HUES64 (cell line): ENCODE results near the gene CAMSAP1.
"Not testable (repeated sequence)": the region's sequence is repeated elsewhere in the genome, so short reads cannot be mapped to it uniquely, and the experiment has no call there.

Source experiments
- H3K27ac ChIP-seq: 2 replicates; pipeline ENCODE4 v1.7.0; 2013; ENCODE audit warnings: low read depth, low read length, inconsistent platforms
- H3K27me3 ChIP-seq: 2 replicates; pipeline ENCODE4 v1.6.1; 2013; ENCODE audit warnings: mild to moderate bottlenecking, low read length; ENCODE audit not compliant: insufficient read depth
- H3K36me3 ChIP-seq: 2 replicates; pipeline ENCODE4 v1.6.1; 2013; ENCODE audit warnings: mild to moderate bottlenecking, low read length; ENCODE audit not compliant: insufficient read depth
- H3K4me1 ChIP-seq: 2 replicates; pipeline ENCODE4 v1.6.1; 2013; ENCODE audit warnings: mild to moderate bottlenecking, low read length, moderate library complexity; ENCODE audit not compliant: insufficient read depth
- H3K4me3 ChIP-seq: 2 replicates; pipeline ENCODE4 v1.5.1; 2013; ENCODE audit warnings: mild to moderate bottlenecking, low read length, moderate library complexity
- H3K9ac ChIP-seq: 2 replicates; pipeline ENCODE4 v1.6.1; 2013; ENCODE audit warnings: mild to moderate bottlenecking, low read depth, low read length
- H3K9me3 ChIP-seq: 2 replicates; pipeline ENCODE4 v1.6.1; 2013; ENCODE audit warnings: low read depth, low read length; ENCODE audit not compliant: insufficient read depth
- WGBS: fragments of 150-250, 120-280 bp; methylation state at CpG from one replicate; pipeline ENCODE4 v1.1.7; 2013; ENCODE audit warnings: missing lambda C conversion rate; 5-methylcytosine and 5-hydroxymethylcytosine counted together

CAMSAP1 gene

GRCh38 chr9:135925496-135926133 lies 18.3 kb upstream of the CAMSAP1 start:
- Histone ChIP-seq H3K27ac (no peak overlapping the region), H3K4me3 (no peak overlapping the region)

GRCh38 chr9:135924628-135925338 lies 17.4 kb upstream of the CAMSAP1 start:
- H3K27me3 ChIP-seq: no peaks in the 10 kb centered on the region
- 93% methylated on average over 27 of the region's 27 CpGs for WGBS
- H3K27ac ChIP-seq: no peak overlapping the region
- no peaks in the 10 kb centered on the region for H3K4me1 ChIP-seq
- H3K9ac ChIP-seq: no peak overlapping the region
- H3K36me3 ChIP-seq: no peaks in the 10 kb centered on the region; the same call in 1 of the 2 replicates
- H3K4me3 ChIP-seq: no peak overlapping the region
- no peaks in the 10 kb centered on the region for H3K9me3 ChIP-seq

More at GRCh38 chr9:135925496-135926133, 18.3 kb upstream of the CAMSAP1 start:
- no peaks in the 10 kb centered on the region for H3K4me1 ChIP-seq
- WGBS: 96% methylated on average over 19 of the region's 19 CpGs
- no peak overlapping the region for H3K9ac ChIP-seq
- H3K27me3 ChIP-seq: no peaks in the 10 kb centered on the region
- no peaks in the 10 kb centered on the region for H3K9me3 ChIP-seq
- H3K36me3 ChIP-seq: no peaks in the 10 kb centered on the region; the same call in 1 of the 2 replicates

GRCh38 chr9:135923508-135923907 lies 16.2 kb upstream of the CAMSAP1 start:
- H3K9ac ChIP-seq: no peak overlapping the region
- no peaks in the 10 kb centered on the region; the same call in 1 of the 2 replicates for H3K36me3 ChIP-seq
- no peak overlapping the region for H3K4me3 ChIP-seq
- WGBS: 96% methylated on average over 13 of the region's 13 CpGs
- no peaks in the 10 kb centered on the region for H3K4me1 ChIP-seq
- no peak overlapping the region for H3K27ac ChIP-seq
- no peaks in the 10 kb centered on the region for H3K27me3 ChIP-seq
- peaks cover 7% of the 10 kb centered on the region for H3K9me3 ChIP-seq

GRCh38 chr9:135921749-135922310 lies 14.5 kb upstream of the CAMSAP1 start:
- Histone ChIP-seq H3K27ac (no peak overlapping the region), H3K9me3 (peaks cover 24% of the 10 kb centered on the region), H3K36me3 (peaks cover 3% of the 10 kb centered on the region; the same call in 1 of the 2 replicates), H3K4me3 (no peak overlapping the region), H3K4me1 (no peaks in the 10 kb centered on the region), H3K27me3 (no peaks in the 10 kb centered on the region), H3K9ac (no peak overlapping the region)
- 92% methylated on average over 14 of the region's 14 CpGs for WGBS

GRCh38 chr9:135920973-135921585 lies 13.7 kb upstream of the CAMSAP1 start:
- Histone ChIP-seq H3K9me3 (peaks cover 31% of the 10 kb centered on the region), H3K27me3 (no peaks in the 10 kb centered on the region), H3K36me3 (peaks cover 10% of the 10 kb centered on the region), H3K9ac (no peak overlapping the region), H3K4me3 (no peak overlapping the region), H3K27ac (no peak overlapping the region), H3K4me1 (no peaks in the 10 kb centered on the region)
- WGBS: 89% methylated on average over 23 of the region's 24 CpGs

- WGBS: 93% methylated on average over 15 of the region's 15 CpGs
- H3K27ac ChIP-seq: no peak overlapping the region
These were observed 13.0 kb upstream of the CAMSAP1 start for GRCh38 chr9:135920256-135920930.

GRCh38 chr9:135919318-135919890 lies 12.1 kb upstream of the CAMSAP1 start:
- H3K4me1 ChIP-seq: no peaks in the 10 kb centered on the region
- H3K27me3 ChIP-seq: no peaks in the 10 kb centered on the region
- no peak overlapping the region for H3K27ac ChIP-seq
- peaks cover 27% of the 10 kb centered on the region for H3K36me3 ChIP-seq
- H3K9ac ChIP-seq: no peak overlapping the region
- H3K9me3 ChIP-seq: peaks cover 48% of the 10 kb centered on the region
- H3K4me3 ChIP-seq: no peak overlapping the region
- 97% methylated on average over 11 of the region's 11 CpGs for WGBS

More at GRCh38 chr9:135920256-135920930, 13.0 kb upstream of the CAMSAP1 start:
- Histone ChIP-seq H3K4me3 (no peak overlapping the region), H3K9ac (no peak overlapping the region), H3K36me3 (peaks cover 17% of the 10 kb centered on the region), H3K4me1 (no peaks in the 10 kb centered on the region), H3K27me3 (no peaks in the 10 kb centered on the region), H3K9me3 (peaks cover 38% of the 10 kb centered on the region)

- peaks cover 53% of the 10 kb centered on the region for H3K36me3 ChIP-seq
- not testable (repeated sequence) for H3K27ac ChIP-seq, H3K9ac ChIP-seq, H3K4me1 ChIP-seq, H3K27me3 ChIP-seq, H3K4me3 ChIP-seq
- peaks cover 66% of the 10 kb centered on the region for H3K9me3 ChIP-seq
- 93% methylated on average over 12 of the region's 12 CpGs for WGBS
These were observed 8.9 kb upstream of the CAMSAP1 start for GRCh38 chr9:135916227-135916626.

- Histone ChIP-seq H3K27ac (no peak overlapping the region), H3K9ac (no peak overlapping the region), H3K27me3 (no peaks in the 10 kb centered on the region), H3K4me1 (no peaks in the 10 kb centered on the region), H3K4me3 (no peak overlapping the region), H3K36me3 (peaks cover 62% of the 10 kb centered on the region), H3K9me3 (peaks cover 66% of the 10 kb centered on the region)
- 100% methylated on average over 1 of the region's 1 CpG for WGBS
These were observed 7.6 kb upstream of the CAMSAP1 start for GRCh38 chr9:135914921-135915320.

- not testable (repeated sequence) for H3K4me1 ChIP-seq, H3K27me3 ChIP-seq, H3K27ac ChIP-seq, H3K4me3 ChIP-seq, H3K9ac ChIP-seq
- Histone ChIP-seq H3K9me3 (peaks cover 37% of the 10 kb centered on the region), H3K36me3 (peaks cover 54% of the 10 kb centered on the region)
- 93% methylated on average over 9 of the region's 9 CpGs for WGBS
These were observed 3.9 kb upstream of the CAMSAP1 start for GRCh38 chr9:135911233-135911632.
